GM23338 (cell line): ENCODE measurements around the gene NR1D1. TPM values are rescaled to one million over a fixed set of nuclear protein-coding genes. Genes with fewer than 3 reads are reported as not detected.

ENCODE experiments used
- ATAC-seq: fragments of 200-7000 bp; cut with Tn5 transposase; 3 replicates; pipeline ENCODE4 v1.9.1; 2020
- DNase-seq: peaks from one replicate; pipeline ENCODE4 v3.0.0-alpha.2; 2015; ENCODE audit warnings: low spot score
- H2AFZ ChIP-seq: fragments of 200-600 bp; sonication (generic); 2 replicates; pipeline ENCODE4 v1.8.0; 2016; ENCODE audit warnings: antibody characterized with exemption, mild to moderate bottlenecking, moderate library complexity
- H3F3A ChIP-seq: fragments of 200-600 bp; sonication (generic); replicated peaks from 2 replicates; pipeline ENCODE4 v1.8.0; 2017; ENCODE audit warnings: antibody characterized with exemption, mixed run types, low read depth
- H3K27ac ChIP-seq: fragments of 200-600 bp; sonication (generic); 2 replicates; pipeline ENCODE4 v1.6.1; 2016; ENCODE audit warnings: low read depth
- H3K27me3 ChIP-seq: fragments of 200-600 bp; sonication (generic); 2 replicates; pipeline ENCODE4 v1.8.0; 2016; ENCODE audit warnings: mild to moderate bottlenecking, mixed run types, moderate library complexity; ENCODE audit not compliant: insufficient read depth
- H3K36me3 ChIP-seq: fragments of 200-600 bp; sonication (generic); 2 replicates; pipeline ENCODE4 v1.8.0; 2016; ENCODE audit warnings: mild to moderate bottlenecking; ENCODE audit not compliant: insufficient read depth
- H3K4me1 ChIP-seq: fragments of 200-600 bp; sonication (generic); 2 replicates; pipeline ENCODE4 v1.8.0; 2016; ENCODE audit warnings: mild to moderate bottlenecking, moderate library complexity; ENCODE audit not compliant: insufficient read depth
- H3K4me2 ChIP-seq: fragments of 200-600 bp; sonication (generic); 2 replicates; pipeline ENCODE4 v1.7.1; 2017; ENCODE audit warnings: mixed run types
- H3K4me3 ChIP-seq: fragments of 200-600 bp; sonication (generic); 2 replicates; pipeline ENCODE4 v1.6.1; 2016; ENCODE audit warnings: mixed run types
- H3K79me2 ChIP-seq: fragments of 200-600 bp; sonication (generic); replicated peaks from 2 replicates; pipeline ENCODE4 v1.8.0; 2017; ENCODE audit warnings: mild to moderate bottlenecking; ENCODE audit not compliant: insufficient read depth
- H3K9me2 ChIP-seq: fragments of 200-600 bp; sonication (generic); 2 replicates; pipeline ENCODE4 v1.8.0; 2017; ENCODE audit not compliant: insufficient read depth
- H4K20me1 ChIP-seq: fragments of 200-600 bp; sonication (generic); replicated peaks from 2 replicates; pipeline ENCODE4 v1.8.0; 2017; ENCODE audit warnings: mild to moderate bottlenecking; ENCODE audit not compliant: insufficient read depth
- H3K27ac Mint-ChIP-seq: 2 replicates; pipeline ENCODE4 v1.8.0; 2020; ENCODE audit warnings: inconsistent platforms, mild to moderate bottlenecking, moderate library complexity, mixed read lengths
- H3K27me3 Mint-ChIP-seq: 3 replicates; pipeline ENCODE4 v1.8.0; 2022; ENCODE audit warnings: low read depth, mild to moderate bottlenecking, moderate library complexity, mixed read lengths, inconsistent platforms; ENCODE audit not compliant: insufficient read depth, poor library complexity
- H3K36me3 Mint-ChIP-seq: 3 replicates; pipeline ENCODE4 v1.8.0; 2021; ENCODE audit warnings: low read depth, mild to moderate bottlenecking, inconsistent platforms, moderate library complexity, mixed read lengths
- H3K4me1 Mint-ChIP-seq: 3 replicates; pipeline ENCODE4 v1.8.0; 2020; ENCODE audit warnings: mild to moderate bottlenecking, inconsistent platforms, mixed read lengths
- H3K4me3 Mint-ChIP-seq: 3 replicates; pipeline ENCODE4 v1.8.0; 2021; ENCODE audit warnings: moderate library complexity, mild to moderate bottlenecking, inconsistent platforms, mixed read lengths
- H3K9me3 Mint-ChIP-seq: 3 replicates; pipeline ENCODE4 v1.8.0; 2020; ENCODE audit warnings: moderate library complexity, mild to moderate bottlenecking, inconsistent platforms, mixed read lengths
- CREB1 ChIP-seq: fragments of 250-450 bp; sonication (Bioruptor Pico); IDR thresholded peaks from 2 replicates; pipeline ENCODE4 v1.5.0; 2020; ENCODE audit warnings: low read depth, mild to moderate bottlenecking, moderate library complexity
- CTCF ChIP-seq, 2 experiments: fragments of 200-600 bp in 1 of 2; sonication (generic) in 1 of 2; conservative IDR thresholded peaks; 2 replicates each; pipeline versions ENCODE4 v1.5.1 to v1.6.1; 2016 to 2017; ENCODE audit warnings: antibody characterized with exemption in 2 of 2, low read depth in 2 of 2, mild to moderate bottlenecking in 2 of 2, moderate library complexity in 1 of 2
- ETS1 ChIP-seq: IDR thresholded peaks from 2 replicates; pipeline ENCODE4 v1.6.1; 2016; ENCODE audit warnings: antibody characterized with exemption
- EZH2 ChIP-seq: fragments of 200-600 bp; sonication (generic); IDR thresholded peaks from one replicate; pipeline ENCODE4 v1.8.0; 2017; ENCODE audit warnings: antibody characterized with exemption, mild to moderate bottlenecking, low read depth; ENCODE audit not compliant: unreplicated experiment
- EZH2phosphoT487 ChIP-seq: fragments of 200-600 bp; sonication (generic); IDR thresholded peaks from one replicate; pipeline ENCODE4 v1.8.1; 2018; ENCODE audit warnings: antibody characterized with exemption; ENCODE audit not compliant: unreplicated experiment
- JUNB ChIP-seq: IDR thresholded peaks from one replicate; pipeline ENCODE4 v1.6.1; 2016; ENCODE audit warnings: antibody characterized with exemption; ENCODE audit not compliant: unreplicated experiment
- NANOG ChIP-seq: IDR thresholded peaks from 2 replicates; pipeline ENCODE4 v1.6.1; 2016; ENCODE audit warnings: antibody characterized with exemption, borderline replicate concordance
- POLR2AphosphoS5 ChIP-seq: IDR thresholded peaks from 2 replicates; pipeline ENCODE4 v1.6.1; 2016; ENCODE audit warnings: antibody characterized with exemption, low read depth
- REST ChIP-seq: IDR thresholded peaks from one replicate; pipeline ENCODE4 v1.6.1; 2018; ENCODE audit warnings: antibody characterized with exemption; ENCODE audit not compliant: unreplicated experiment
- STAT1 ChIP-seq: IDR thresholded peaks from one replicate; pipeline ENCODE4 v1.6.1; 2016; ENCODE audit warnings: antibody characterized with exemption; ENCODE audit not compliant: unreplicated experiment
- ZNF114 ChIP-seq: fragments of 250-450 bp; sonication (Bioruptor Pico); IDR thresholded peaks from 2 replicates; pipeline ENCODE4 v1.5.0; 2020; ENCODE audit warnings: mild to moderate bottlenecking, moderate library complexity
- ZNF331 ChIP-seq: fragments of 250-450 bp; sonication (Bioruptor Pico); IDR thresholded peaks from 2 replicates; pipeline ENCODE4 v1.5.0; 2020; ENCODE audit warnings: low read depth, mild to moderate bottlenecking, moderate library complexity
- ZNF462 ChIP-seq: fragments of 250-450 bp; sonication (Bioruptor Pico); IDR thresholded peaks from 2 replicates; pipeline ENCODE4 v1.5.0; 2020; ENCODE audit warnings: mild to moderate bottlenecking, moderate library complexity
- polyA plus RNA-seq: library from polyadenylated mRNA; unstranded; fragments of >200 nt; fragmentation: Nextera tagmentation; extraction: Ambion mirVana; gene quantifications from 2 replicates; pipeline ENCODE4 v1.2.1, GENCODE V29; 2016
- total RNA-seq: library from RNA; depleted of rRNA; stranded (reverse); fragments of >200 nt; shearing (Covaris generic); gene quantifications from 2 replicates; pipeline ENCODE4 v1.2.3, GENCODE V29; 2014

The NR1D1 gene
- total and polyA plus RNA-seq, 2 experiments from 2014 or later, result 3.3 to 4.2 TPM

- H2AFZ ChIP-seq, result no peak overlapping the region
- DNase-seq (no peak), ATAC-seq (no peak)
- Mint-ChIP-seq H3K4me1 (peaks cover 76% of the 10 kb centered on the region), H3K27me3 (peaks cover 34% of the 10 kb centered on the region), H3K36me3 (no peaks in the 10 kb centered on the region), H3K9me3 (no peaks in the 10 kb centered on the region), H3K4me3 (no peak overlapping the region), H3K27ac (no peak overlapping the region)
- peaks cover 20% of the 10 kb centered on the region for H3K27me3 ChIP-seq
- peaks cover 56% of the 10 kb centered on the region for H3K4me1 ChIP-seq
- no peak overlapping the region for H3K27ac ChIP-seq
- TF ChIP-seq CTCF (conservative IDR thresholded peaks at IDR 0.05; ENCODE audit: low read depth in 2 of 2) (no peak), JUNB (no peak), STAT1 (no peak), EZH2 (no peak), ZNF462 (CRISPR knock-in tag) (no peak), EZH2phosphoT487 (no peak), ETS1 (no peak), ZNF114 (no peak), REST (no peak), NANOG (no peak), POLR2AphosphoS5 (no peak), CREB1 (CRISPR knock-in tag) (no peak), ZNF331 (no peak)
- H3K79me2 ChIP-seq, result 0 out of 2 replicates have a peak, but pooled peaks cover 7% of the 10 kb centered on the region
- H4K20me1 ChIP-seq, result no peaks in the 10 kb centered on the region
- no peaks in the 10 kb centered on the region for H3K36me3 ChIP-seq
- 0 out of 2 replicates have a peak, but pooled peaks cover 26% of the 10 kb centered on the region for H3F3A ChIP-seq
- H3K4me2 ChIP-seq, result peak overlapping the region; percentile 89
- H3K9me2 ChIP-seq, result no peaks in the 10 kb centered on the region
- peak overlapping the region; percentile 39; the same call in 1 of the 2 replicates for H3K4me3 ChIP-seq
These were observed 34.4 kb downstream of the NR1D1 start for GRCh38 chr17:40065769-40066510.
